ENCODE measurements around the gene RPS6KA1.

DNA sequence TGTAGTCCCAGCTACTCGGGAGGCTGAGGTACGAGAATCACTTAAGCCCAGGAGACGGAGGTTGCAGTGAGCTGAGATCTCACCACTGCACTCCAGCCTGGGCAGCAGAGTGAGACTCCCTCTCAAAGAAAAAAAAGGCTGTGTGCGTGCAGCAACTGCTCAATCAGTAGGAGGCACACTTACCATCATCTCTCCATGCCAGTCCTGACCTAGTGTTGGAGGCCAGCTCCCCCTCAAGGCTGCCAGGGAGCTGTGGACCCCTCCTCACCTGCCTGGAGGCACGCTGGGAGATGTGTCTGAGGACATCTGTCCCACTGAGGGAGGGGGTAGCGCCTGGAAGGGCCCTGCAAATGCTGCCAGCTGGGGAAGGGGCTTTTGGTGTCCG is 11.9 kb downstream of the RPS6KA1 start:
- TF ChIP-seq POLR2A (IDR thresholded peaks at IDR 0.05): no peak
- TF ChIP-seq, protein P1, sequence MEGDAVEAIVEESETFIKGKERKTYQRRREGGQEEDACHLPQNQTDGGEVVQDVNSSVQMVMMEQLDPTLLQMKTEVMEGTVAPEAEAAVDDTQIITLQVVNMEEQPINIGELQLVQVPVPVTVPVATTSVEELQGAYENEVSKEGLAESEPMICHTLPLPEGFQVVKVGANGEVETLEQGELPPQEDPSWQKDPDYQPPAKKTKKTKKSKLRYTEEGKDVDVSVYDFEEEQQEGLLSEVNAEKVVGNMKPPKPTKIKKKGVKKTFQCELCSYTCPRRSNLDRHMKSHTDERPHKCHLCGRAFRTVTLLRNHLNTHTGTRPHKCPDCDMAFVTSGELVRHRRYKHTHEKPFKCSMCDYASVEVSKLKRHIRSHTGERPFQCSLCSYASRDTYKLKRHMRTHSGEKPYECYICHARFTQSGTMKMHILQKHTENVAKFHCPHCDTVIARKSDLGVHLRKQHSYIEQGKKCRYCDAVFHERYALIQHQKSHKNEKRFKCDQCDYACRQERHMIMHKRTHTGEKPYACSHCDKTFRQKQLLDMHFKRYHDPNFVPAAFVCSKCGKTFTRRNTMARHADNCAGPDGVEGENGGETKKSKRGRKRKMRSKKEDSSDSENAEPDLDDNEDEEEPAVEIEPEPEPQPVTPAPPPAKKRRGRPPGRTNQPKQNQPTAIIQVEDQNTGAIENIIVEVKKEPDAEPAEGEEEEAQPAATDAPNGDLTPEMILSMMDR (IDR thresholded peaks at IDR 0.05): no peak
